Endodermal cell (in vitro differentiated cells): ENCODE measurements around the gene PDLIM4. TPM values are rescaled to one million over a fixed set of nuclear protein-coding genes. Genes with fewer than 3 reads are reported as not detected.
A peak's percentile ranks its signal among the peaks of the same experiment; 100 is the strongest.

Experiments
- DNase-seq: peaks from one replicate; pipeline ENCODE4 v3.0.0-alpha.2; 2017
- H3K27ac ChIP-seq: 2 replicates; pipeline ENCODE4 v1.5.1; 2013; ENCODE audit warnings: mild to moderate bottlenecking, low read depth, low read length, moderate library complexity
- H3K27me3 ChIP-seq: 2 replicates; pipeline ENCODE4 v1.6.1; 2013; ENCODE audit warnings: mild to moderate bottlenecking, low read length, moderate library complexity; ENCODE audit not compliant: insufficient read depth, control insufficient read depth, poor library complexity, severe bottlenecking
- H3K36me3 ChIP-seq: 2 replicates; pipeline ENCODE4 v1.7.0; 2013; ENCODE audit warnings: mild to moderate bottlenecking, low read length, moderate library complexity; ENCODE audit not compliant: control insufficient read depth, insufficient read depth
- H3K4me1 ChIP-seq: one replicate; pipeline ENCODE4 v1.7.0; 2013; ENCODE audit warnings: low read length; ENCODE audit not compliant: control insufficient read depth, insufficient read depth
- H3K4me3 ChIP-seq: 2 replicates; pipeline ENCODE4 v1.5.1; 2013; ENCODE audit warnings: mild to moderate bottlenecking, low read length, moderate library complexity
- H3K9ac ChIP-seq: 2 replicates; pipeline ENCODE4 v1.6.1; 2013; ENCODE audit warnings: mild to moderate bottlenecking, low read length, moderate library complexity; ENCODE audit not compliant: poor library complexity, severe bottlenecking; ENCODE audit errors: extremely low read depth
- H3K9me3 ChIP-seq: 2 replicates; pipeline ENCODE4 v1.6.1; 2013; ENCODE audit warnings: mild to moderate bottlenecking, low read length, moderate library complexity; ENCODE audit not compliant: control insufficient read depth
- H3K27ac Mint-ChIP-seq: 2 replicates; pipeline ENCODE4 v1.8.0; 2020; ENCODE audit warnings: mixed read lengths
- H3K27me3 Mint-ChIP-seq: 2 replicates; pipeline ENCODE4 v1.8.0; 2021; ENCODE audit warnings: mild to moderate bottlenecking, mixed read lengths; ENCODE audit not compliant: insufficient read depth
- H3K36me3 Mint-ChIP-seq: 2 replicates; pipeline ENCODE4 v1.8.0; 2020; ENCODE audit warnings: low read depth, mixed read lengths
- H3K4me1 Mint-ChIP-seq: 2 replicates; pipeline ENCODE4 v1.8.0; 2020; ENCODE audit warnings: mixed read lengths
- H3K4me3 Mint-ChIP-seq: 2 replicates; pipeline ENCODE4 v1.8.0; 2020; ENCODE audit warnings: mild to moderate bottlenecking, moderate library complexity, mixed read lengths
- H3K9me3 Mint-ChIP-seq: 2 replicates; pipeline ENCODE4 v1.8.0; 2020; ENCODE audit warnings: mild to moderate bottlenecking, mixed read lengths
- CTCF ChIP-seq: fragments of 200-600 bp; sonication (generic); conservative IDR thresholded peaks from 2 replicates; pipeline ENCODE4 v1.5.0; 2021; ENCODE audit warnings: antibody characterized with exemption, mild to moderate bottlenecking
- WGBS, 2 experiments: methylation state at CpG; one replicate each; pipeline versions ENCODE4 v1.1.5 to v1.1.7; 2013; ENCODE audit warnings: missing lambda C conversion rate in 2 of 2, mixed read lengths in 1 of 2; ENCODE audit not compliant: insufficient coverage in 1 of 2, insufficient read length in 1 of 2; 5-methylcytosine and 5-hydroxymethylcytosine counted together
- total RNA-seq, 2 donors: library from RNA; stranded (reverse); fragmentation: NEBNext Ultra II Directional in 1 of 2; extraction: Animal tissue kit (Norgen Biotek cat#: 25700) in 1 of 2; gene quantifications; 2 replicates in 1 of 2; 3 replicates in 1 of 2; pipeline ENCODE4 v1.2.1, GENCODE V29; 2021

The PDLIM4 gene
- total RNA-seq, 2 donors from 2014 or later: 9.0 to 11.2 TPM

- no peaks in the 10 kb centered on the region for H3K4me1 ChIP-seq
- Mint-ChIP-seq H3K9me3 (peaks cover 17% of the 10 kb centered on the region), H3K36me3 (peaks cover 2% of the 10 kb centered on the region), H3K4me3 (no peak overlapping the region), H3K4me1 (no peaks in the 10 kb centered on the region), H3K27ac (no peak overlapping the region), H3K27me3 (peaks cover 8% of the 10 kb centered on the region)
- H3K27me3 ChIP-seq: no peaks in the 10 kb centered on the region
- DNase-seq: no peak
- no peak overlapping the region for H3K4me3 ChIP-seq
- no peak for TF ChIP-seq CTCF
- no peaks in the 10 kb centered on the region for H3K9me3 ChIP-seq
- no peak overlapping the region for H3K27ac ChIP-seq
- no peak overlapping the region for H3K9ac ChIP-seq
- H3K36me3 ChIP-seq: no peaks in the 10 kb centered on the region
Observed at GRCh38 chr5:132246806-132247205, 10.7 kb upstream of the PDLIM4 start.

GRCh38 chr5:132250547-132250946 lies 6.9 kb upstream of the PDLIM4 start:
- Mint-ChIP-seq H3K27me3 (peaks cover 10% of the 10 kb centered on the region), H3K4me3 (no peak overlapping the region), H3K27ac (no peak overlapping the region), H3K36me3 (no peaks in the 10 kb centered on the region), H3K9me3 (no peaks in the 10 kb centered on the region), H3K4me1 (no peaks in the 10 kb centered on the region)
- TF ChIP-seq CTCF: no peak
- Histone ChIP-seq H3K9ac (no peak overlapping the region), H3K9me3 (no peaks in the 10 kb centered on the region), H3K27ac (no peak overlapping the region), H3K4me1 (no peaks in the 10 kb centered on the region), H3K36me3 (no peaks in the 10 kb centered on the region), H3K4me3 (no peak overlapping the region), H3K27me3 (no peaks in the 10 kb centered on the region)
- DNase-seq: peak; percentile 38
- 92 to 100% methylated on average over 2 of the region's 2 CpGs for whole genome bisulfite sequencing, 2 experiments

GRCh38 chr5:132251220-132251725 lies 6.2 kb upstream of the PDLIM4 start:
- H3K9me3 Mint-ChIP-seq: no peaks in the 10 kb centered on the region
- Histone ChIP-seq H3K4me1 (no peaks in the 10 kb centered on the region), H3K36me3 (no peaks in the 10 kb centered on the region), H3K9me3 (no peaks in the 10 kb centered on the region), H3K4me3 (no peak overlapping the region), H3K9ac (no peak overlapping the region), H3K27me3 (peaks cover 5% of the 10 kb centered on the region), H3K27ac (no peak overlapping the region)
- no peak for TF ChIP-seq CTCF
- 92 to 95% methylated on average over 8 to 10 of the region's 10 CpGs for WGBS, 2 experiments
- no peak overlapping the region for H3K4me3 Mint-ChIP-seq
- no peaks in the 10 kb centered on the region for H3K4me1 Mint-ChIP-seq
- H3K27me3 Mint-ChIP-seq: peaks cover 14% of the 10 kb centered on the region
- no peak overlapping the region for H3K27ac Mint-ChIP-seq
- DNase-seq: peak; percentile 36
- no peaks in the 10 kb centered on the region for H3K36me3 Mint-ChIP-seq
